GM23338 (cell line): Measurements from ENCODE around the gene CHST11. TPM values are rescaled to one million over a fixed set of nuclear protein-coding genes. Genes with fewer than 3 reads are reported as not detected.
A peak's percentile ranks its signal among the peaks of the same experiment; 100 is the strongest.

Source experiments
- ATAC-seq: fragments of 200-7000 bp; cut with Tn5 transposase; 3 replicates; pipeline ENCODE4 v1.9.1; 2020
- DNase-seq: peaks from one replicate; pipeline ENCODE4 v3.0.0-alpha.2; 2015; ENCODE audit warnings: low spot score
- H2AFZ ChIP-seq: fragments of 200-600 bp; sonication (generic); 2 replicates; pipeline ENCODE4 v1.8.0; 2016; ENCODE audit warnings: antibody characterized with exemption, mild to moderate bottlenecking, moderate library complexity
- H3F3A ChIP-seq: fragments of 200-600 bp; sonication (generic); replicated peaks from 2 replicates; pipeline ENCODE4 v1.8.0; 2017; ENCODE audit warnings: antibody characterized with exemption, mixed run types, low read depth
- H3K27ac ChIP-seq: fragments of 200-600 bp; sonication (generic); 2 replicates; pipeline ENCODE4 v1.6.1; 2016; ENCODE audit warnings: low read depth
- H3K27me3 ChIP-seq: fragments of 200-600 bp; sonication (generic); 2 replicates; pipeline ENCODE4 v1.8.0; 2016; ENCODE audit warnings: mild to moderate bottlenecking, mixed run types, moderate library complexity; ENCODE audit not compliant: insufficient read depth
- H3K36me3 ChIP-seq: fragments of 200-600 bp; sonication (generic); 2 replicates; pipeline ENCODE4 v1.8.0; 2016; ENCODE audit warnings: mild to moderate bottlenecking; ENCODE audit not compliant: insufficient read depth
- H3K4me1 ChIP-seq: fragments of 200-600 bp; sonication (generic); 2 replicates; pipeline ENCODE4 v1.8.0; 2016; ENCODE audit warnings: mild to moderate bottlenecking, moderate library complexity; ENCODE audit not compliant: insufficient read depth
- H3K4me2 ChIP-seq: fragments of 200-600 bp; sonication (generic); 2 replicates; pipeline ENCODE4 v1.7.1; 2017; ENCODE audit warnings: mixed run types
- H3K4me3 ChIP-seq: fragments of 200-600 bp; sonication (generic); 2 replicates; pipeline ENCODE4 v1.6.1; 2016; ENCODE audit warnings: mixed run types
- H3K79me2 ChIP-seq: fragments of 200-600 bp; sonication (generic); replicated peaks from 2 replicates; pipeline ENCODE4 v1.8.0; 2017; ENCODE audit warnings: mild to moderate bottlenecking; ENCODE audit not compliant: insufficient read depth
- H3K9me2 ChIP-seq: fragments of 200-600 bp; sonication (generic); 2 replicates; pipeline ENCODE4 v1.8.0; 2017; ENCODE audit not compliant: insufficient read depth
- H4K20me1 ChIP-seq: fragments of 200-600 bp; sonication (generic); replicated peaks from 2 replicates; pipeline ENCODE4 v1.8.0; 2017; ENCODE audit warnings: mild to moderate bottlenecking; ENCODE audit not compliant: insufficient read depth
- H3K27ac Mint-ChIP-seq: 2 replicates; pipeline ENCODE4 v1.8.0; 2020; ENCODE audit warnings: inconsistent platforms, mild to moderate bottlenecking, moderate library complexity, mixed read lengths
- H3K27me3 Mint-ChIP-seq: 3 replicates; pipeline ENCODE4 v1.8.0; 2022; ENCODE audit warnings: low read depth, mild to moderate bottlenecking, moderate library complexity, mixed read lengths, inconsistent platforms; ENCODE audit not compliant: insufficient read depth, poor library complexity
- H3K36me3 Mint-ChIP-seq: 3 replicates; pipeline ENCODE4 v1.8.0; 2021; ENCODE audit warnings: low read depth, mild to moderate bottlenecking, inconsistent platforms, moderate library complexity, mixed read lengths
- H3K4me1 Mint-ChIP-seq: 3 replicates; pipeline ENCODE4 v1.8.0; 2020; ENCODE audit warnings: mild to moderate bottlenecking, inconsistent platforms, mixed read lengths
- H3K4me3 Mint-ChIP-seq: 3 replicates; pipeline ENCODE4 v1.8.0; 2021; ENCODE audit warnings: moderate library complexity, mild to moderate bottlenecking, inconsistent platforms, mixed read lengths
- H3K9me3 Mint-ChIP-seq: 3 replicates; pipeline ENCODE4 v1.8.0; 2020; ENCODE audit warnings: moderate library complexity, mild to moderate bottlenecking, inconsistent platforms, mixed read lengths
- CREB1 ChIP-seq: fragments of 250-450 bp; sonication (Bioruptor Pico); IDR thresholded peaks from 2 replicates; pipeline ENCODE4 v1.5.0; 2020; ENCODE audit warnings: low read depth, mild to moderate bottlenecking, moderate library complexity
- ETS1 ChIP-seq: IDR thresholded peaks from 2 replicates; pipeline ENCODE4 v1.6.1; 2016; ENCODE audit warnings: antibody characterized with exemption
- EZH2 ChIP-seq: fragments of 200-600 bp; sonication (generic); IDR thresholded peaks from one replicate; pipeline ENCODE4 v1.8.0; 2017; ENCODE audit warnings: antibody characterized with exemption, mild to moderate bottlenecking, low read depth; ENCODE audit not compliant: unreplicated experiment
- JUNB ChIP-seq: IDR thresholded peaks from one replicate; pipeline ENCODE4 v1.6.1; 2016; ENCODE audit warnings: antibody characterized with exemption; ENCODE audit not compliant: unreplicated experiment
- STAT1 ChIP-seq: IDR thresholded peaks from one replicate; pipeline ENCODE4 v1.6.1; 2016; ENCODE audit warnings: antibody characterized with exemption; ENCODE audit not compliant: unreplicated experiment
- ZNF114 ChIP-seq: fragments of 250-450 bp; sonication (Bioruptor Pico); IDR thresholded peaks from 2 replicates; pipeline ENCODE4 v1.5.0; 2020; ENCODE audit warnings: mild to moderate bottlenecking, moderate library complexity
- ZNF331 ChIP-seq: fragments of 250-450 bp; sonication (Bioruptor Pico); IDR thresholded peaks from 2 replicates; pipeline ENCODE4 v1.5.0; 2020; ENCODE audit warnings: low read depth, mild to moderate bottlenecking, moderate library complexity
- polyA plus RNA-seq: library from polyadenylated mRNA; unstranded; fragments of >200 nt; fragmentation: Nextera tagmentation; extraction: Ambion mirVana; gene quantifications from 2 replicates; pipeline ENCODE4 v1.2.1, GENCODE V29; 2016
- total RNA-seq: library from RNA; depleted of rRNA; stranded (reverse); fragments of >200 nt; shearing (Covaris generic); gene quantifications from 2 replicates; pipeline ENCODE4 v1.2.3, GENCODE V29; 2014
- TF ChIP-seq, protein P1 (sequence below), 2 experiments: fragments of 200-600 bp in 1 of 2; sonication (generic) in 1 of 2; conservative IDR thresholded peaks; 2 replicates each; pipeline versions ENCODE4 v1.5.1 to v1.6.1; 2016 to 2017; ENCODE audit warnings: antibody characterized with exemption in 2 of 2, low read depth in 2 of 2, mild to moderate bottlenecking in 2 of 2, moderate library complexity in 1 of 2
- TF ChIP-seq, protein P2 (sequence below): fragments of 250-450 bp; sonication (Bioruptor Pico); IDR thresholded peaks from 2 replicates; pipeline ENCODE4 v1.5.0; 2020; ENCODE audit warnings: mild to moderate bottlenecking, moderate library complexity

The CHST11 gene
- total and polyA plus RNA-seq, 2 experiments from 2014 or later, result 7.7 to 25.7 TPM

DNA sequence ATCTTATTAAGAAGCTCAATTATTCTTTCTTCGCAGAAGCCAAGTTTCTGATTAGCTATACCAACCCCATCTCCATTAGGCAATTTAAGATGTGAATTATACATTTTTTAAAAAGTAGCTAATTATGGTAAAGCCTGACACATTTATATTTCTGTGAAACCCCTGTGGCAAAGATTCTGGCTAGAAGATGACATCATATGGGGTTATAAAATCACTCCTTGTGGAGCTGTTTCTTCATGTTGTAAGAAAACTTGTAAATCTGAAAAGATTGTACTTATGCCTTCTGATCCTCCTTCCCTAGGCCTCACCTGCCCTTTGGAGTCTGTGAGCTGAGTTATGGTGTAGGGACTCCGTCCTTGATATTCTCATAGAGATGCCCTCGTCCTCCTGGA, 78.1 kb downstream of the CHST11 start:
- H3K27me3 ChIP-seq, result no peaks in the 10 kb centered on the region
- TF ChIP-seq ZNF114 (CRISPR knock-in tag) (no peak), JUNB (no peak), CREB1 (CRISPR knock-in tag) (no peak), EZH2 (no peak), STAT1 (no peak)
- TF ChIP-seq, protein P1, sequence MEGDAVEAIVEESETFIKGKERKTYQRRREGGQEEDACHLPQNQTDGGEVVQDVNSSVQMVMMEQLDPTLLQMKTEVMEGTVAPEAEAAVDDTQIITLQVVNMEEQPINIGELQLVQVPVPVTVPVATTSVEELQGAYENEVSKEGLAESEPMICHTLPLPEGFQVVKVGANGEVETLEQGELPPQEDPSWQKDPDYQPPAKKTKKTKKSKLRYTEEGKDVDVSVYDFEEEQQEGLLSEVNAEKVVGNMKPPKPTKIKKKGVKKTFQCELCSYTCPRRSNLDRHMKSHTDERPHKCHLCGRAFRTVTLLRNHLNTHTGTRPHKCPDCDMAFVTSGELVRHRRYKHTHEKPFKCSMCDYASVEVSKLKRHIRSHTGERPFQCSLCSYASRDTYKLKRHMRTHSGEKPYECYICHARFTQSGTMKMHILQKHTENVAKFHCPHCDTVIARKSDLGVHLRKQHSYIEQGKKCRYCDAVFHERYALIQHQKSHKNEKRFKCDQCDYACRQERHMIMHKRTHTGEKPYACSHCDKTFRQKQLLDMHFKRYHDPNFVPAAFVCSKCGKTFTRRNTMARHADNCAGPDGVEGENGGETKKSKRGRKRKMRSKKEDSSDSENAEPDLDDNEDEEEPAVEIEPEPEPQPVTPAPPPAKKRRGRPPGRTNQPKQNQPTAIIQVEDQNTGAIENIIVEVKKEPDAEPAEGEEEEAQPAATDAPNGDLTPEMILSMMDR (conservative IDR thresholded peaks at IDR 0.05; ENCODE audit: low read depth in 2 of 2), result no peak
- H4K20me1 ChIP-seq, result 0 out of 2 replicates have a peak, but pooled peaks cover 3% of the 10 kb centered on the region
- H3K36me3 Mint-ChIP-seq, result no peaks in the 10 kb centered on the region
- no peak overlapping the region for H3K27ac Mint-ChIP-seq
- no peak for ATAC-seq
- no peaks in the 10 kb centered on the region for H3K9me3 Mint-ChIP-seq
- no peaks in the 10 kb centered on the region for H3K79me2 ChIP-seq
- H3K36me3 ChIP-seq, result no peaks in the 10 kb centered on the region; the same call in 1 of the 2 replicates
- H3K9me2 ChIP-seq, result 0 out of 2 replicates have a peak, but pooled peaks cover 11% of the 10 kb centered on the region
- H3K4me3 ChIP-seq, result no peak overlapping the region
- H3K4me1 ChIP-seq, result peaks cover 21% of the 10 kb centered on the region
- no peaks in the 10 kb centered on the region for H3F3A ChIP-seq
- no peak overlapping the region for H2AFZ ChIP-seq
- H3K4me1 Mint-ChIP-seq, result peaks cover 23% of the 10 kb centered on the region
- DNase-seq, result no peak
- no peak overlapping the region for H3K4me3 Mint-ChIP-seq
- peaks cover 3% of the 10 kb centered on the region for H3K27me3 Mint-ChIP-seq
- peak overlapping the region; percentile 10; the same call in 1 of the 2 replicates for H3K27ac ChIP-seq
- H3K4me2 ChIP-seq, result peak overlapping the region; percentile 36

DNA sequence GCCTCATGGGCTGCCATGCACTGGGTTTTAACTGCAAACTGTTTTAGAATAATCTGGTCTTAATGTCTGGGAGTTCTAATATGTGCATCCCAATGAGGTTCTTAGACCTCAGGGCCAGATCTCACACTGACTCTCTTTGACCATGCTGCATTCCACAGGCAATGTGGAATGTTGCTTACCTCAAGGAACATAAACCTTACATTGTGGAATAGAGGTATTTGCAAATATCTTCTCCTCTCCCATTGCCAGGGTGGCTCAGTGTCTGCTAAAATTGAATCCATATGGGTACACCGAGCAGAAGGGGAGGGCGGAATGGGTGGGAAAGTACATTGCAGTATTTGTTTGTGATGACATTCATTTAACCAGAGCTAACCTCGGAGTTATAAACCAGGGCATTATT, 78.6 kb downstream of the CHST11 start:
- H3K27me3 Mint-ChIP-seq, result peaks cover 3% of the 10 kb centered on the region
- ATAC-seq, result peak; percentile 68
- Histone ChIP-seq H4K20me1 (peaks cover 3% of the 10 kb centered on the region; the same call in 1 of the 2 replicates), H3K4me2 (peak overlapping the region; percentile 36; the same call in 1 of the 2 replicates), H3K4me1 (peaks cover 26% of the 10 kb centered on the region), H3K79me2 (no peaks in the 10 kb centered on the region), H3F3A (no peaks in the 10 kb centered on the region), H2AFZ (no peak overlapping the region), H3K27me3 (no peaks in the 10 kb centered on the region), H3K4me3 (no peak overlapping the region), H3K27ac (no peak overlapping the region), H3K36me3 (no peaks in the 10 kb centered on the region; the same call in 1 of the 2 replicates), H3K9me2 (0 out of 2 replicates have a peak, but pooled peaks cover 11% of the 10 kb centered on the region)
- H3K36me3 Mint-ChIP-seq, result no peaks in the 10 kb centered on the region
- peak overlapping the region; percentile 51 for H3K27ac Mint-ChIP-seq
- DNase-seq, result no peak
- H3K4me3 Mint-ChIP-seq, result no peak overlapping the region
- peaks cover 23% of the 10 kb centered on the region for H3K4me1 Mint-ChIP-seq
- H3K9me3 Mint-ChIP-seq, result no peaks in the 10 kb centered on the region
- no peak for TF ChIP-seq ZNF331
- TF ChIP-seq EZH2, result no peak
- TF ChIP-seq, protein P2, sequence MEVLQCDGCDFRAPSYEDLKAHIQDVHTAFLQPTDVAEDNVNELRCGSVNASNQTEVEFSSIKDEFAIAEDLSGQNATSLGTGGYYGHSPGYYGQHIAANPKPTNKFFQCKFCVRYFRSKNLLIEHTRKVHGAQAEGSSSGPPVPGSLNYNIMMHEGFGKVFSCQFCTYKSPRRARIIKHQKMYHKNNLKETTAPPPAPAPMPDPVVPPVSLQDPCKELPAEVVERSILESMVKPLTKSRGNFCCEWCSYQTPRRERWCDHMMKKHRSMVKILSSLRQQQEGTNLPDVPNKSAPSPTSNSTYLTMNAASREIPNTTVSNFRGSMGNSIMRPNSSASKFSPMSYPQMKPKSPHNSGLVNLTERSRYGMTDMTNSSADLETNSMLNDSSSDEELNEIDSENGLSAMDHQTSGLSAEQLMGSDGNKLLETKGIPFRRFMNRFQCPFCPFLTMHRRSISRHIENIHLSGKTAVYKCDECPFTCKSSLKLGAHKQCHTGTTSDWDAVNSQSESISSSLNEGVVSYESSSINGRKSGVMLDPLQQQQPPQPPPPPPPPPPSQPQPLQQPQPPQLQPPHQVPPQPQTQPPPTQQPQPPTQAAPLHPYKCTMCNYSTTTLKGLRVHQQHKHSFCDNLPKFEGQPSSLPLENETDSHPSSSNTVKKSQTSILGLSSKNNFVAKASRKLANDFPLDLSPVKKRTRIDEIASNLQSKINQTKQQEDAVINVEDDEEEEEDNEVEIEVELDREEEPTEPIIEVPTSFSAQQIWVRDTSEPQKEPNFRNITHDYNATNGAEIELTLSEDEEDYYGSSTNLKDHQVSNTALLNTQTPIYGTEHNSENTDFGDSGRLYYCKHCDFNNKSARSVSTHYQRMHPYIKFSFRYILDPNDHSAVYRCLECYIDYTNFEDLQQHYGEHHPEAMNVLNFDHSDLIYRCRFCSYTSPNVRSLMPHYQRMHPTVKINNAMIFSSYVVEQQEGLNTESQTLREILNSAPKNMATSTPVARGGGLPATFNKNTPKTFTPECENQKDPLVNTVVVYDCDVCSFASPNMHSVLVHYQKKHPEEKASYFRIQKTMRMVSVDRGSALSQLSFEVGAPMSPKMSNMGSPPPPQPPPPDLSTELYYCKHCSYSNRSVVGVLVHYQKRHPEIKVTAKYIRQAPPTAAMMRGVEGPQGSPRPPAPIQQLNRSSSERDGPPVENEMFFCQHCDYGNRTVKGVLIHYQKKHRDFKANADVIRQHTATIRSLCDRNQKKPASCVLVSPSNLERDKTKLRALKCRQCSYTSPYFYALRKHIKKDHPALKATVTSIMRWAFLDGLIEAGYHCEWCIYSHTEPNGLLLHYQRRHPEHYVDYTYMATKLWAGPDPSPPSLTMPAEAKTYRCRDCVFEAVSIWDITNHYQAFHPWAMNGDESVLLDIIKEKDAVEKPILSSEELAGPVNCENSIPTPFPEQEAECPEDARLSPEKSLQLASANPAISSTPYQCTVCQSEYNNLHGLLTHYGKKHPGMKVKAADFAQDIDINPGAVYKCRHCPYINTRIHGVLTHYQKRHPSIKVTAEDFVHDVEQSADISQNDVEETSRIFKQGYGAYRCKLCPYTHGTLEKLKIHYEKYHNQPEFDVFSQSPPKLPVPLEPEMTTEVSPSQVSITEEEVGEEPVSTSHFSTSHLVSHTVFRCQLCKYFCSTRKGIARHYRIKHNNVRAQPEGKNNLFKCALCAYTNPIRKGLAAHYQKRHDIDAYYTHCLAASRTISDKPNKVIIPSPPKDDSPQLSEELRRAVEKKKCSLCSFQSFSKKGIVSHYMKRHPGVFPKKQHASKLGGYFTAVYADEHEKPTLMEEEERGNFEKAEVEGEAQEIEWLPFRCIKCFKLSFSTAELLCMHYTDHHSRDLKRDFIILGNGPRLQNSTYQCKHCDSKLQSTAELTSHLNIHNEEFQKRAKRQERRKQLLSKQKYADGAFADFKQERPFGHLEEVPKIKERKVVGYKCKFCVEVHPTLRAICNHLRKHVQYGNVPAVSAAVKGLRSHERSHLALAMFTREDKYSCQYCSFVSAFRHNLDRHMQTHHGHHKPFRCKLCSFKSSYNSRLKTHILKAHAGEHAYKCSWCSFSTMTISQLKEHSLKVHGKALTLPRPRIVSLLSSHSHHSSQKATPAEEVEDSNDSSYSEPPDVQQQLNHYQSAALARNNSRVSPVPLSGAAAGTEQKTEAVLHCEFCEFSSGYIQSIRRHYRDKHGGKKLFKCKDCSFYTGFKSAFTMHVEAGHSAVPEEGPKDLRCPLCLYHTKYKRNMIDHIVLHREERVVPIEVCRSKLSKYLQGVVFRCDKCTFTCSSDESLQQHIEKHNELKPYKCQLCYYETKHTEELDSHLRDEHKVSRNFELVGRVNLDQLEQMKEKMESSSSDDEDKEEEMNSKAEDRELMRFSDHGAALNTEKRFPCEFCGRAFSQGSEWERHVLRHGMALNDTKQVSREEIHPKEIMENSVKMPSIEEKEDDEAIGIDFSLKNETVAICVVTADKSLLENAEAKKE (CRISPR knock-in tag), result no peak
- no peak for TF ChIP-seq ETS1
- no peak for TF ChIP-seq ZNF114 (CRISPR knock-in tag)
